Retinal pigment epithelial cell (primary cell): ENCODE data around the gene GATAD2A.

Experiments
- DNase-seq: peaks from one replicate; pipeline ENCODE4 v3.0.0-alpha.2; 2010; ENCODE audit warnings: low read depth
- H3K4me3 ChIP-seq: 2 replicates; pipeline ENCODE4 v1.5.1; 2011; ENCODE audit warnings: mild to moderate bottlenecking, low read length, control low read depth, moderate library complexity
- CTCF ChIP-seq: conservative IDR thresholded peaks from 2 replicates; pipeline ENCODE4 v1.5.1; 2011; ENCODE audit warnings: low read depth, low read length, control low read depth, inconsistent platforms

GATAD2A gene

GRCh38 chr19:19547674-19548336 lies 142.3 kb downstream of the GATAD2A start:
- no peak for TF ChIP-seq CTCF
- DNase-seq: no peak
- no peak overlapping the region for H3K4me3 ChIP-seq

GRCh38 chr19:19548915-19549759 lies 143.7 kb downstream of the GATAD2A start:
- no peak for TF ChIP-seq CTCF
- no peak for DNase-seq
- no peak overlapping the region for H3K4me3 ChIP-seq

DNA sequence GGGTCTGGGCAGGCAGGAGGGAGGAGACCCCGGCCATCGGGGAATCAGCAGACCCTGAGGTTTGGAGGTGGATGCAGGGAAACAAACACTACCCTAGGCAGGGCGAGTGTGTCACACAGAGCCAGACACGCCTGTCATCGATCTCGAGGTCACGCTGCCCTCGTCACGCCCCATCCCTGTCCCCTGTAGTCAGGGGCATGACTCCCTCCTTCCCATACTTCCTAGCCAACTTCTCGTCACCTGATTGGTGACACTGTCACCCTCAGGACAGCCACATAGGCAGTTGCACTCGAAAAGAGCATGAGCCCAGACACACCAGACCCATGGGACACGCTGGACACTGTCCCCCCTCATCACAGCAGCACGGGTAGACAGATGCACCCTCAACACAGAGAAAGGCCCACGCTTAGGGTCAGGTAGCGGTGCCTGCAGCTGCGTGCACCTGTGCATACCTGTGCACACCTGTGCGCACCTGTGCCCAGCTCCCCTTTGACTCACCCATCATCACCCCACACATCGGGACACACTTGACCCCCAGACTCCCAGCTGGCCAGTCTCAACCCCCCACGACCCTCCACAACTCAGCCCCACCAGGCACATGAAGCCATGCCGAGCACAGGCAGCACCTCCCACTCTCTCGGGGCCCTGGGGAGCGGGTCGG lies 144.5 kb downstream of the GATAD2A start:
- no peak overlapping the region for H3K4me3 ChIP-seq
- DNase-seq: no peak
- TF ChIP-seq CTCF: no peak

- no peak for DNase-seq
- no peak for TF ChIP-seq CTCF
- H3K4me3 ChIP-seq: no peak overlapping the region
These were observed 145.0 kb downstream of the GATAD2A start for GRCh38 chr19:19550485-19550929.

DNA sequence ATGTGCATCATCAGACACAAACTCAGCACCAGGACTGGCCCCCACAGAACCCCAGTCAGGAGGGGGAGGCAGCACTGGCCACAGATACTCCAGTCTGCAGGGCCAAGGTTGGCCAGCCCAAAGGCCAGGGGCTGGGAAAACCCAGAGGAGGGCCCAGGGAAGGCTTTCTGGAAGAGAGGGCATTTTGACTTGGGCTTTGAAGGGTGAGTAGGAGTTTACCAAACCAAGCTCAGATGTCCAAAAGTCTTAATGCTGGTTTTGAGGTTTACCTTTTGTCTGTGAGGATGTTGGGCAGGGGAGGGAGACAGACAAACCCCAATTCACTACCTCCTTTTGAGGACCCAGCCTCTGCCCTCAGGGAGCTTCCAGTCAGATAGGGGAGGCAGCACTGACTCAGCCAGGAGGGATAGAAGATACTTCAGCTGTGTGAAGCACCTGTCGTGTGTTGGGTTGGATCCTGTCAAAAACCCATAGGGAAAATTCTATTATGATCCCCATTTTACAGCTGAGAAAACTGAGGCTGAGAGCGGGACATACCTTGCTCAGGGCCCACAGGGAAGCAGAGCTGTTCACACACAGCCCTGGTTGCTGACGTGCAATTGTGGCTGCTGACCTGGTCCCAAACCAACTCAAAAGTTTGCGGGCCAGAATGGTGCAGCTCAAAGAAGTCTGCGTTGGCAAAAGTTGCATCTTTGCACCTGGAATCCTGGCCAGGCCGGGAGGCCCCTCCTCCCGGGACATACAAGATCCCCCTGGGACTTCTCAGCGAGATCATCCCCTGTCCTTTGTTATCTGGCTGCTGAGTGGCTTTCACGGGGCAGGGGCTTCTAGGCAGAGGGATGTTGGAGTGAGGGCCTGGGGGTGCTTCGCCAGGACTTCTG lies 145.7 kb downstream of the GATAD2A start:
- no peak for TF ChIP-seq CTCF
- H3K4me3 ChIP-seq: no peak overlapping the region
- no peak for DNase-seq

DNA sequence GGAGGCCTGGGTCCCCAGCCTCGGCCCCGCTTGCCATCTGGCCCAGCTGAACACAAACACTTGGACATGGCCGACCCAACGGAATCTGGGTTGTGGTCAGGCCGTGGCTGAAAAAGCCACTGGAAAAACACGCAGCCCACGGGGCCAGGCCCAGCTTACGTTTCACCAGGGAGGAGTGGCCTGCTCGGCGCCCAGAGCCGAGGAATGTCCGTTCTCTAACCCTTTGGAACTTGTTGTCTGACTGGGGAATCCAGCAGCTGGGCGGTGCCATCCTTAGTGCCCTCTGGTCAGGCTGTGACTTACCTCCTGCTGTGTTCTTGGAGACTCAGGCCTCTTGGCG lies 146.3 kb downstream of the GATAD2A start:
- no peak overlapping the region for H3K4me3 ChIP-seq
- no peak for DNase-seq
- no peak for TF ChIP-seq CTCF
